DMS53 (cell line): ENCODE measurements around the gene FBXL4.

Source experiments
- DNase-seq: peaks from one replicate; lab custom pipeline; 2025; lab: John Stamatoyannopoulos, UW

Gene FBXL4

GRCh38 chr6:98947411-98948292 lies at the start of gene FBXL4:
TSS of gene FBXL4 (minus strand) at chr6:98947946. CDS start at chr6:98926988, 20,958 bp downstream.
- peak; percentile 96 for DNase-seq

GRCh38 chr6:98995116-98995515 lies 47.4 kb upstream of the FBXL4 start:
- DNase-seq: no peak

- DNase-seq: no peak
Measured at GRCh38 chr6:98992535-98992934, 44.8 kb upstream of the FBXL4 start.

GRCh38 chr6:98986071-98986615 lies 38.4 kb upstream of the FBXL4 start:
- DNase-seq: no peak

- DNase-seq: no peak
Measured at GRCh38 chr6:98985391-98985790, 37.6 kb upstream of the FBXL4 start.

GRCh38 chr6:98984121-98984520 lies 36.4 kb upstream of the FBXL4 start:
- DNase-seq: no peak

GRCh38 chr6:98981473-98981872 lies 33.7 kb upstream of the FBXL4 start:
- DNase-seq: no peak

GRCh38 chr6:98980819-98981218 lies 33.1 kb upstream of the FBXL4 start:
- peak; percentile 12 for DNase-seq

- DNase-seq: no peak
Measured at GRCh38 chr6:98977671-98978292, 30.0 kb upstream of the FBXL4 start.

GRCh38 chr6:98976674-98977385 lies 29.1 kb upstream of the FBXL4 start:
- DNase-seq: no peak

- no peak for DNase-seq
Measured at GRCh38 chr6:98975421-98975820, 27.7 kb upstream of the FBXL4 start.

- no peak for DNase-seq
Measured at GRCh38 chr6:98974309-98974708, 26.6 kb upstream of the FBXL4 start.

GRCh38 chr6:98973571-98973970 lies 25.8 kb upstream of the FBXL4 start:
- DNase-seq: no peak

- DNase-seq: no peak
Measured at GRCh38 chr6:98971303-98971702, 23.6 kb upstream of the FBXL4 start.

- no peak for DNase-seq
Measured at GRCh38 chr6:98970469-98970868, 22.7 kb upstream of the FBXL4 start.

GRCh38 chr6:98967616-98968015 lies 19.9 kb upstream of the FBXL4 start:
- DNase-seq: no peak

GRCh38 chr6:98959631-98960030 lies 11.9 kb upstream of the FBXL4 start:
- DNase-seq: no peak

- no peak for DNase-seq
Measured at GRCh38 chr6:98958776-98959175, 11.0 kb upstream of the FBXL4 start.

GRCh38 chr6:98957450-98957849 lies 9.7 kb upstream of the FBXL4 start:
- DNase-seq: peak; percentile 65

GRCh38 chr6:98949589-98949988 lies 1.8 kb upstream of the FBXL4 start:
- DNase-seq: no peak

GRCh38 chr6:98946879-98947410 lies 801 bp downstream of the FBXL4 start:
- peak; percentile 72 for DNase-seq

GRCh38 chr6:98946266-98946878 lies 1.4 kb downstream of the FBXL4 start:
- peak; percentile 25 for DNase-seq
